DND-41 (cell line): ENCODE results near the gene P2RY2.
"Not testable (repeated sequence)": the region's sequence is repeated elsewhere in the genome, so short reads cannot be mapped to it uniquely, and the experiment has no call there.

Experiments used
- ATAC-seq: fragments of 200-7000 bp; cut with Tn5 transposase; 3 replicates; pipeline ENCODE4 v1.9.1; 2021; ENCODE audit warnings: low read depth; ENCODE audit not compliant: insufficient read depth
- DNase-seq: peaks from one replicate; pipeline ENCODE4 v3.0.0-alpha.2; 2020
- H2AFZ ChIP-seq: 2 replicates; pipeline ENCODE4 v1.6.0; 2012; ENCODE audit warnings: low read depth, low read length
- H3K27ac ChIP-seq: 2 replicates; pipeline ENCODE4 v1.5.1; 2012; ENCODE audit warnings: low read length, inconsistent platforms
- H3K27me3 ChIP-seq: fragments of 200-600 bp; sonication (generic); 2 replicates; pipeline ENCODE4 v1.6.0; 2012; ENCODE audit warnings: low read length, mild to moderate bottlenecking, inconsistent platforms; ENCODE audit not compliant: insufficient read depth, poor library complexity
- H3K36me3 ChIP-seq: 2 replicates; pipeline ENCODE4 v1.5.1; 2012; ENCODE audit warnings: low read length, inconsistent platforms; ENCODE audit not compliant: insufficient read depth
- H3K4me1 ChIP-seq: 2 replicates; pipeline ENCODE4 v1.5.1; 2012; ENCODE audit warnings: mild to moderate bottlenecking, low read length; ENCODE audit not compliant: insufficient read depth
- H3K4me2 ChIP-seq: 2 replicates; pipeline ENCODE4 v1.6.0; 2012; ENCODE audit warnings: mild to moderate bottlenecking, moderate library complexity, low read length, inconsistent platforms; ENCODE audit not compliant: insufficient read depth
- H3K4me3 ChIP-seq, 2 experiments: fragments of 200-600 bp in 1 of 2; shearing (Covaris generic) in 1 of 2; 2 replicates each; pipeline ENCODE4 v1.5.1; 2012 to 2016; ENCODE audit warnings: inconsistent platforms in 2 of 2, low read length in 2 of 2, mild to moderate bottlenecking in 2 of 2, low read depth in 1 of 2, moderate library complexity in 1 of 2
- H3K79me2 ChIP-seq: 2 replicates; pipeline ENCODE4 v1.6.0; 2012; ENCODE audit warnings: low read length, inconsistent platforms; ENCODE audit not compliant: insufficient read depth
- H3K9ac ChIP-seq: 2 replicates; pipeline ENCODE4 v1.6.0; 2012; ENCODE audit warnings: low read depth, mild to moderate bottlenecking, inconsistent platforms, low read length, moderate library complexity
- H3K9me3 ChIP-seq: 2 replicates; pipeline ENCODE4 v1.5.1; 2012; ENCODE audit warnings: low read length, moderate library complexity, mild to moderate bottlenecking, inconsistent platforms; ENCODE audit not compliant: insufficient read depth, severe bottlenecking
- H4K20me1 ChIP-seq: 2 replicates; pipeline ENCODE4 v1.6.0; 2012; ENCODE audit warnings: low read length; ENCODE audit not compliant: insufficient read depth
- CTCF ChIP-seq: IDR thresholded peaks from 2 replicates; pipeline ENCODE4 v1.5.1; 2012; ENCODE audit warnings: borderline replicate concordance, low read length, moderate library complexity, mild to moderate bottlenecking; ENCODE audit not compliant: poor library complexity, severe bottlenecking; ENCODE audit errors: extremely low read depth
- EZH2 ChIP-seq: IDR thresholded peaks from 3 replicates; pipeline ENCODE4 v1.6.1; 2012; ENCODE audit warnings: borderline replicate concordance, low read depth, mild to moderate bottlenecking, moderate library complexity, low read length, inconsistent platforms; ENCODE audit not compliant: severe bottlenecking

The P2RY2 gene

GRCh38 chr11:73229896-73230875 lies 12.1 kb downstream of the P2RY2 start:
- Histone ChIP-seq H3K4me2 (no peak overlapping the region), H3K79me2 (no peaks in the 10 kb centered on the region), H3K27me3 (no peaks in the 10 kb centered on the region), H3K4me1 (no peaks in the 10 kb centered on the region), H4K20me1 (no peaks in the 10 kb centered on the region), H3K9ac (no peak overlapping the region), H3K9me3 (no peaks in the 10 kb centered on the region), H2AFZ (no peak overlapping the region), H3K27ac (no peak overlapping the region), H3K4me3 (no peak overlapping the region), H3K36me3 (no peaks in the 10 kb centered on the region)
- no peak for ATAC-seq
- no peak for TF ChIP-seq CTCF
- no peak for TF ChIP-seq EZH2
- DNase-seq, result no peak

GRCh38 chr11:73230931-73231330 lies 12.8 kb downstream of the P2RY2 start:
- H3K9ac ChIP-seq, result no peak overlapping the region
- no peak for ATAC-seq
- no peaks in the 10 kb centered on the region for H3K4me1 ChIP-seq
- no peak for DNase-seq
- no peak for TF ChIP-seq EZH2
- no peak for TF ChIP-seq CTCF
- H3K4me2 ChIP-seq, result no peak overlapping the region
- no peaks in the 10 kb centered on the region for H4K20me1 ChIP-seq
- H3K36me3 ChIP-seq, result no peaks in the 10 kb centered on the region
- H3K4me3 ChIP-seq, result no peak overlapping the region
- H2AFZ ChIP-seq, result no peak overlapping the region
- no peaks in the 10 kb centered on the region for H3K9me3 ChIP-seq
- no peaks in the 10 kb centered on the region for H3K79me2 ChIP-seq
- no peaks in the 10 kb centered on the region for H3K27me3 ChIP-seq
- no peak overlapping the region for H3K27ac ChIP-seq

- H4K20me1 ChIP-seq, result not testable (repeated sequence)
Observed at GRCh38 chr11:73232487-73232886, 14.4 kb downstream of the P2RY2 start.

GRCh38 chr11:73233211-73233610 lies 15.1 kb downstream of the P2RY2 start:
- Histone ChIP-seq H3K4me2 (no peak overlapping the region), H3K9me3 (no peaks in the 10 kb centered on the region), H4K20me1 (no peaks in the 10 kb centered on the region), H3K4me3 (no peak overlapping the region), H3K9ac (no peak overlapping the region), H2AFZ (no peak overlapping the region), H3K27ac (no peak overlapping the region), H3K27me3 (no peaks in the 10 kb centered on the region), H3K79me2 (no peaks in the 10 kb centered on the region), H3K4me1 (no peaks in the 10 kb centered on the region), H3K36me3 (no peaks in the 10 kb centered on the region)
- no peak for DNase-seq
- TF ChIP-seq CTCF (no peak), EZH2 (no peak)
- no peak for ATAC-seq

More at GRCh38 chr11:73232487-73232886, 14.4 kb downstream of the P2RY2 start:
- H3K27ac ChIP-seq, H3K27me3 ChIP-seq, H3K9me3 ChIP-seq, H3K4me1 ChIP-seq, DNase-seq, ATAC-seq, H3K36me3 ChIP-seq, H3K4me2 ChIP-seq, H3K79me2 ChIP-seq, H2AFZ ChIP-seq, H3K9ac ChIP-seq, H3K4me3 ChIP-seq: not testable (repeated sequence)
